Measurements from ENCODE around the gene XCR1. TPM values are rescaled to one million over a fixed set of nuclear protein-coding genes. Genes with fewer than 3 reads are reported as not detected.
"Not testable (repeated sequence)": the region's sequence is repeated elsewhere in the genome, so short reads cannot be mapped to it uniquely, and the experiment has no call there.

Gene XCR1
- total RNA-seq, 2 donors from 2014 or later, result 0.64 TPM; not detected in 1

DNA sequence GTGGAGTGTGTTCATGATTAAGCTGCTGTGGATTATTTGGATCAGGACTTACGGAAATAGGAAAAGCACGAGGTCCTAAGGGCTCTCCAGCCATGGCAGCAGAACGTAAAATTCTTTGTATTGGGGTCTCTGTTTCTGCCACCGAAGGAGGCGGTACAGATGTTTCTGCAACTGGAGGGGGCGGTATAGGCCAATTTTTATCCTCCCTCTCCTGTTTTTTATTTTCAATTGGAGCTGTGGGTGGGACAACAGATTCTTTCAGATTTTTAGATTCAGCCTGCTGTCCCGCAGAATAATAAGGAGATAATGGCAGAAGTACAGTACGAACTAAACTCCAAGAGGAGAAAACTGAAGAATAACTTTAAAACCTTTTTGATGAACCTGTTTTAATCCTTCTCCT lies 26.0 kb upstream of the XCR1 start:
- ATAC-seq; DNase-seq; intact Hi-C loops (cut with DNase I, micrococcal nuclease): not testable (repeated sequence)

DNA sequence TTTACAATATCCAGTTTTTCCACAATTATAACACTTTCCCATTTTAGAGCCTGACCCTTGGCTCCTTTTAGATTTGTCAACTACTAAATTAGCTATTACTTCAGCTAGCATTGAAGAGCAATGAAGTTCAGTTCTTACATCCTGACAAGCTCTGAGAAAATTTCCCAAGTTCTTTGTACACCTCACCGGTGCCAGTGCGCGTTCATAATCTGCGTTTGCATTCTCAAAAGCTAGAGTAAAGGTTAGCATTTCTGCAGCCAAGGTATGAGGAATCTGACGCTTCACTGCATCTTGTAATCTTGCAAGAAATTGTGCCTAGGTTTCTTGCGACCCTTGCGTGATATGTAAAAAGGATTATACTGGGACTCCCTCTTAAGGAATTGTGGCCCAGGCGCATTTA lies 25.2 kb upstream of the XCR1 start:
- no peak for ATAC-seq
- no peak for DNase-seq
- intact Hi-C loops (cut with DNase I, micrococcal nuclease), result no loop called here

DNA sequence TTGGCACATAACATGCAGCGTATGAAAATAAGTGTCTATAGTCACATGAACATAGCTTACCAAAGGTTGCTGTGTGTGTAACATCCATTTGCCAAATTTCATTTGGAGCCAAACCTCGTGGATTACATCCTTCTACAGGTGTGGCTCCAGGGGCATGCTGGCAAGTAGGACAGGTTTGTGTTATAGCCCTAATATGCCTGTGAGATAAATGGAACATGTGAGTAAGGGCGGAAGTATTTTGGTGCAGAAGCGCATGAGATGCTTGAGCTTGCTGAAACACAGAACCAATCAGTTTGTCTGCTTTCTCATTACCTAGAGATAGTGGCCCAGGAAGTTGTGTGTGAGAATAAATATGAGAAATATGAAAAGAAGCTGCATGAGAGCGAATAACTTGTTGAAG lies 21.8 kb upstream of the XCR1 start:
- intact Hi-C loops (cut with DNase I, micrococcal nuclease), result no loop called here
- no peak for DNase-seq
- ATAC-seq, result no peak

DNA sequence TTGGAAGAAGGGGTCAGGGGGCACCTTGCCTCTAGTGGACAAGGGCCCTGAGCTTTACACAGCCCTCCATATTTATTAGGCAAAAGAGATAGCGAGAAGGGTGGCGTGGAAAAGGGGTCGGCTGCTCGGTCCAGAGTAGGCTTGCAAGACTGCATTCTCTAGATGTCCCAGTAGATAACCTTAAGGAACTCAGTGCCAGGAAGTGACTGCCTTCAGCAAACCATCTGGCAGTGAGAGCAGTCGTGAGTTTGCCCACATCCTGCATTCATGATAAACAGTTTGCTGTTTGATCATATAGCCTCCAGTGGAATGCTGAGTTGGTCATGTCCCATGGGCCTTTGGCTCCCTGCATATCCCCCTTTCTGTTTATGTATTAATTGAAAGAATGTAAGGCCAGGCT lies 18.9 kb upstream of the XCR1 start:
- ATAC-seq; DNase-seq; intact Hi-C loops (cut with DNase I, micrococcal nuclease): not testable (repeated sequence)

DNA sequence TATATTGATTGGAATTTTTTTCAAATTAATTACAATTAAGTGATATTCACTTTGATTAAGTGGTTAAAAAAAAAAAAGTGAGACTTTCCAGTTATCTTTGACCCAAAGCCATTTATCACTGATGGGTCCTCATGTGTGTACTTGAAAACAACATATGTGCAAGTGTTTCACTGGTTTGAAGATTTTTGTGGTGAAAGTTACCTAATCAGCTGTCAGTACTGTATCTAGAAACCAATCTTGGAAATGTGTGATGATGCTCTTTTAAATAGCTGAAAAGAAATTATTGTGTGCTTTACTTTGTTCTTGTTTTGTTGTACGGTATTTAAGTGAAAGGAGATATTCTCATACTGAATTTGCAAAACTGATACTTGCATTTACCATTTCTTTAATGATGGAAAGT lies 11.6 kb upstream of the XCR1 start:
- ATAC-seq (no peak), DNase-seq (no peak)
- intact Hi-C loops (cut with DNase I, micrococcal nuclease), result no loop called here

DNA sequence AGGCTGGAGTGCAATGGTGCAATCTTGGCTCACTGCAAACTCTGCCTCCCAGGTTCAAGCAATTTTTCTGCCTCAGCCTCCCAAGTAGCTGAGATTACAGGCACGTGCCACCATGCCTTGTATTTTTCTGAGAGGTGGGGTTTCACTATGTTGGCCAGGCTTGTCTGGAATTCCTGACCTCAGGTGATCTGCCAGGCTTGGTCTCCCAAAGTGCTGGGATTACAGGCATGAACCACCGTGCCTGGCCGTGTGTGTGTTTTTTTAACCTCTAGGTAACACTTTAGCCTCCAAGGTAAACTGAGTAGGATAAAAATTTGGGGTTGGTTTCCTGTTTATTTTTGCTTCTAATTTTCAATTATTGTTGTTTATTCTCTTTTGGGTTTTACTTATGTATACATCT lies 10.8 kb upstream of the XCR1 start:
- DNase-seq; ATAC-seq; intact Hi-C loops (cut with DNase I, micrococcal nuclease): not testable (repeated sequence)

DNA sequence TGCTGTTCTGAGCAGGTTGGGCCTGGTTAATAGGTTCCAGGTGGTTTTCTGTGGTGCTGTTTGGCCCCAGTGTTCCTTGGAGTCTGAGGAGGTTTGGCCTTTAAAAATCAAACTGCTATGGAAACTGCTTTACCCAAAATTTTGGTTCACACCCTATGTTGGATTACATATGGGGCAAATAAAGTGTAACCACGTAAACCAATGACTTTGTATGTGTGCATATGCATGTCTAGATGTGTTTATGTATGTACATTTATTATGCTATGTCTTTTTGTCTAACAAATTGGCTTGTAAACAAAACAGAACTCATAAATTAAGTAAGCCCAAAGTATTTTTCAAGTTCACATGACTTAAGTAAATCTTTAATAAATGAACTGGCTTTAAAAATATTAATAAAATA lies 8.9 kb upstream of the XCR1 start:
- intact Hi-C loops (cut with DNase I, micrococcal nuclease), result no loop called here
- DNase-seq (no peak), ATAC-seq (no peak)

DNA sequence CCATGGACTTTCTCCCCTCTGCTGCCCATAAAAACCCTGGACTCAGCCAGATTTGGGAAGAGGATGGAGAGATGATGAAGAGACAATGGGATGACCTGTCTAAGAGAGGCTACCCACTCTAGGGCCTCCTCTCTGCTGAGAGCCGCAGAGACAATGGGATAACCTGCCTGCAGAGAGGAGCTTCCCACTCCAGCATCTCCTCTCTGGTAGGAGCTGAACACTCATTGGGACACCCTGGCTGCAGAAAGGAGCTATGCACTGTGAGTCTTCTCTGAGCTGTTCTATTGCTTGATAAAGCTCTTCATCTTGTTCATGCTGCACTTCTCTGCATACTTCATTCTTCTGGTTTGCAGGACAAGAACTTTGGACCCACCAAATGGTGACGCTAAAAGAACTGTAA lies 4.5 kb upstream of the XCR1 start:
- ATAC-seq (no peak), DNase-seq (no peak)
- intact Hi-C loops (cut with DNase I, micrococcal nuclease), result no loop called here

DNA sequence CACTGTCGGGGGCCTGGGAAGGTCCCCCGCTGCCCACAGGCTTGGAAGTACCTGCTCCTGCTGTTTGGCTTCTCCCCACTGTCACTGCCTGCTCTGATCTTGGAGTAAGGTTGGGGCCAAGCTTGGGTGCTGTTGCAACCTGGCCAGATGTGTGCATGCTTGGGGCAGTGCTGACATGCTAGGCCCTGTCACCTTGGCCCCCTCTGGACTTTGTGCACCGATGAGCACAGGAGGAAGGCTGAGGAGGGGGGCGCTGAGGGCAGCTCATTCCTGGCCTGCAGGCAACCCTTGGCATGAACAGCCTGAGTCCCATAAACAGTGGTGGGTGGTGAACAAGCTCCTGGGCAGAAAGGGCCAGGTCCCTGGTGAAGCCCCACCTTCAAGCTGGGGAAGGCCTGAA lies 4.0 kb upstream of the XCR1 start:
- intact Hi-C loops (cut with DNase I, micrococcal nuclease), result no loop called here
- ATAC-seq, result no peak
- no peak for DNase-seq

DNA sequence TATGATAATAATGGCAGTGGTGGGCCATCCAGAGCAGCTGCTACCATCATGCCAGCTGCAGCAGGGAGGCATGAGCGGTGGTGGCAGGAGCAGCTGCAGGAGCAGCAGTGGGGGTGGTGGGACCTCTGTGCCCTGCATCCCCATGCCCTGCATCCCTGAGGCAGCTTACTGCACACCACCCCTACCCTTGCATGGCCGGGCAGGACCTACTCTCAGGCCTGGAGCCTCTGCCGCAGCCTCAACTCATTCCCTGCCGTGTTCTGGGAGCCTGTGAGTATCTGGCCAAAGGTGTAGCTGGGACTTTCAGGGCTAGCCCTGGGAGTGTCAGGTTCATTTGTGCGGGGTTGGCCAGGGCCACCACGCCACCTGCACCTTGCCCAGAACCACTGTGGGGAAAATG lies 3.3 kb upstream of the XCR1 start:
- DNase-seq, result no peak

DNA sequence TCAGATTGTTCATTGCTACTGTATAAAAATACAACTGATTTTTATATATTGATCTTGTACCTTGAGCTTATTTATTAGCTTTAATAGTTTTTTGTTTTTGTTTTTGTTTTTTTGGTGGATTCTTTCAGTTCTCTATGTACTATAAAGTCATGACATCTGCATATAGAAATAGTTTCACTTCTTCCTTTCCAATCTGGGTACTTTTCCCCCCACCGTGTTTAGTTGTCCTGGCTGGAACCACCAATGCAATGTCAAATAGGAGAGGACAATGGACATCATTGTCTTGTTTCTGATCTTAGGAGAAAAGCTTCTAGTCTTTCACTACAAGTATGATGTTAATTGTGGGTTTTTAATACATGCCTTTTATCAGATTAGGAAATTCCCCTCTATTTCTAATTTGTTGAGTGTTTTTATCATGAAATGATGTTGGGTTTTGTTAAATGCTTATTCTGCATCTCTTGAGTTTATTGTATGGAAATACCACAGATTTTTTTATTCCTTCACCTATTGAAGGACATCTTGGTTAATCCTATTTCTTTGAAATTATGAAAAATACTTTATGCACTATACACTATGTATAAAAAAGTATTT lies 2.8 kb upstream of the XCR1 start:
- ATAC-seq, result no peak
- DNase-seq, result no peak
- intact Hi-C loops (cut with DNase I, micrococcal nuclease), result no loop called here

More for the DNA sequence above, 3.3 kb upstream of the XCR1 start:
- ATAC-seq, result no peak
- intact Hi-C loops (cut with DNase I, micrococcal nuclease), result no loop called here

DNA sequence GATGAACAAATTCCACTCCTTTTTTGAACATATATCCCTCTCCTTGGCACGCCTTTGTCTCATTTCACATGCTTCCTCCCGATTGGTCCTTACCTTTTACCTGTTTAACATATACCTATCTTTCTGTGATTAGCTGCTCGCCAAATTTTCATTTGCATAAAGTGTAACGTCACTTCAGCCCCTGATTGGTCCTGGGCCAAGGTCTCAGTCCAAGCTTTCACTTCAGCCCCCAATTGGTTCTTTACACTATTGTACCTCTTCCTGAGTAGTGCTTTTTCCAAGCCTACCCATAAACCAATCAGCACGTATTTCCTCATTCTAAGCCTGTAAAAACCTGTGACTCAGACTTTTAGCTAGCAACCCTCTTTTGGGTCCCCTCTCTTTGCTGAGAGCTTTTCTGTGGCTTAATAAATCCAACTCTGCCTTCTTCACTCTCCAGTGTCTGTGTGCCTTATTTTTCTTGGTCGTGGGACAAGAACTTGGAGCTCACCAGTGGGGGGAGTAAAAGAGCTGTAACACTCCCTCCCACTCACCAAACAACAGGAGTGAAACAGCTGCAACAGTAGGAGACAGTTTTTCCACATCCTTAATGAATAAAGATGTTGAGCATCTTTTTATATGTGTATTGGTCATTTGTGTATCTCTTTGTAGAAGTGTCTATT lies 584 bp upstream of the XCR1 start:
- DNase-seq (no peak), ATAC-seq (no peak)
- intact Hi-C loops (cut with DNase I, micrococcal nuclease), result no loop called here

DNA sequence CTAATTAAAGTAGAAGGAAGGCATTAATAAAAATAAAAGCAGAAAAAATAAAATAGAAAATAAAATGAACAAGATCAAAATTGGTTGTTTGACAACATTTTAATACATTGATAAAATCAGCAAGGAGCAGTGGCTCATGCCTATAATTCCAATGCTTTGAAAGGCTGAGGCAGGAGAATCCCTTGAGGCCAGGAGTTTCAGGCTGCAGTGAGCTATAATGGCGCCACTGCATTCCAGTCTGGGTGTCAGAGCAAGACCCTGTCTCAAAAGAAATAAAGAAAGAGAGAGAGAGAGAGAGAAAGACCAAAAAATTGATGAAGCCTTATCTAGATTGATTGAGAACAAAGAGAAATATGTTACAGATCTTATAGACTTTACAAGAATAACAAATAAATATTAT lies 2.1 kb downstream of the XCR1 start:
- intact Hi-C loops (cut with DNase I, micrococcal nuclease), result no loop called here
- no peak for ATAC-seq
- DNase-seq, result no peak

DNA sequence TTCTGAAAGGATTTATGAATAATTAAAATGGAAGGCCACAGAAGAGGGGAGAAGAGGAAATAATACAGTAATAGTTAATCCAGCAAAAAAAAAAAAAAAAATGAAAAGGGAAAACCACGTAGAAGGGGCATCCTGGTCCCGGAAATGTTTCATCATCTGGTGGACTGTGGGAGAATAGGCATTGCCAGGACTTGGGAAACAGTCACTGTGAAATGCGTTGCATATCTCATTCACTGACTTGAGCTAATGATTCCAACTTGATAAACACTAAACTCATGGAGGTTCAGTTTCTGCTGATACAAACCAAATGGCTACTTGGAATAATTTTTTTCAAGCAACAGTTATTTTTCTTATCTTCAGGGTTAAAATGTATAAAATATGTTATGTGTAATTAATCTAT lies 3.2 kb downstream of the XCR1 start:
- intact Hi-C loops (cut with DNase I, micrococcal nuclease), result no loop called here
- no peak for ATAC-seq
- DNase-seq, result no peak

DNA sequence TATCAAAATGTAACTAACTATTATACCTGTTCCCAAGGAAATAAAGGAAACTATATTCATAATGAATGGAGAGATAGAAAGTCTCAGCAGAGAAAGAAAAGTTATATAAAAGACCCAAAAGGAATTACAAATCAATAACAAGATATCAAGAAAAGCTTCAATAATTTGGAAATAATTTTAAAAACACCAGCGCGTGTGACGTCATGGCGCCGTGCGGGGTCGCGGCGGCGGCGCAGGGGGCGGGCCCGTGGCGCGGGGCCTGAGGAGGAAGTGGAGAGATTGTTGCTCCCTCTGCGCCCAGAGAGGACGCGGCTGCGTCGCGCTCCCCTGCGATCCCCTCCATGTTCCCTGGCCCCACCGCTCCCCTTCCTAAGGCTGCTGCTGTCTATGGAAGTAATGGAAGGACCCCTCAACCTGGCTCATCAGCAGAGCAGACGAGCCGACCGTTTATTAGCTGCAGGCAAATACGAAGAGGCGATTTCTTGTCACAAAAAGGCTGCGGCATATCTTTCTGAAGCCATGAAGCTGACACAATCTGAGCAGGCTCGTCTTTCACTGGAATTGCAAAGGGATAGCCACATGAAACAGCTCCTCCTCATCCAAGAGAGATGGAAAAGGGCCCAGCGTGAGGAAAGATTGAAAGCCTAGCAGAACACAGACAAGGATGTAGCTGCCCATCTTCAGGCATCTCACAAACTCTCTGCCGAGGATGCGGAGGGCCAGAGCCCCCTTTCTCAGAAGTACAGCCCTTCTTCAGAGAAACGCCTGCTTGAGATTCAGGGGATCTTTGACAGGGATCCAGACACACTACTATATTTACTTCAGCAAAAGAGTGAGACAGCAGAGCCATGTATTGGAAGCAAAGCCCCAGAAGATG lies 4.1 kb downstream of the XCR1 start:
- intact Hi-C loops (cut with DNase I, micrococcal nuclease), result no loop called here
- ATAC-seq (no peak), DNase-seq (no peak)

DNA sequence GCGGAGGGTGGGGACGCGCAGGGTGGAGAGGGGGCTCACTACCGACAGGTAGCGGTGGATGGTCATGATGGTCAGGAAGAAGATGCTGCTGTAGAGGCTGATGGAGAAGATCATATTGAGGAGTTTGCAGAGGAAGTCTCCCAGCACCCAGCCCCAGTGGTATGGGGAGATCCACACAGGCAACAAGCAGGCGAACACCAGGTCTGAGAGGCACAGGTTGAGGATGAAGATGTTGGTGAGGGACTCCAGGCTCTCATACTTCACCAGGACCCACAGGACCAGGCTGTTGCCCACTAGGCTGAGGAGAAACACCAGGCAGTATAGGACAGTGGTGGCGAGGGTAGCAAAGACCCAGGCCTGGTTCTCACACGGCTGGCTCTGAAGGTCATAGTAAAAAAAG lies 5.8 kb downstream of the XCR1 start:
- ATAC-seq, result no peak
- intact Hi-C loops (cut with DNase I, micrococcal nuclease), result no loop called here
- DNase-seq, result no peak

DNA sequence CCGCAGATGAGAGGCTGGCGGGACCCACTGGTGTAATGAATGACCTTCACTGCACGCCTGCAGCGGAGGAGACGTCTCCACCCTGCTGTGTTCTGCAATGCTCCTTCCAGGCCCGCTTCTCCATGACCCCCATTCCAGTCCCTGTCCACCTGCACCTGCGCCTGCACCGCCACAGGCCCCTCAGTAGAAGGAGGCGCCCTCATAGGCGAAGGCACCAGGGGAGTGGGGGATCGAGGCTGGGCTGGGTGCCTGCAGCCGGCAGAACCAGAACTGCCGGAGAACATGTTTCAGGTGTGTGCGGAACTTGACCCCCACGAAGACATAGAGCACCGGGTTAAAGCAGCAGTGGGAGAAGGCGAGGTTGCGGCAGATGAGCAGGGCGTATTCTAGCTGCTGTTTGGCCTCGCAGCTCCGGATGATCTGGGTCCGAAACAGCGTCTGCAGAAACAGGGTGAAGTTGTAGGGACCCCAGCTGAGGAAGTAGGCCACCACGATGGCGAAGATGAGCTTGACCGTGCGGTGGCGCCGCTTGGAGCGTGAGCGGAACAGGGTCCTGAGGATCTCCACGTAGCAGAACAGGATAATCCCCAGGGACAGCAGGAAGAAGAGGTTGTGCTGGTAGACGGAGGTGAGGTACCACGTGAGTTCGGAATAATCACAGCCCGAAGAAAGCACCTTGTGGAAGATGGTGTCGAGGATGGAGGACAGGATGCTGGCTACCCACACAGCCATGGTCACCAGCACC lies 6.3 kb downstream of the XCR1 start:
- DNase-seq, result no peak
- intact Hi-C loops (cut with DNase I, micrococcal nuclease), result no loop called here

DNA sequence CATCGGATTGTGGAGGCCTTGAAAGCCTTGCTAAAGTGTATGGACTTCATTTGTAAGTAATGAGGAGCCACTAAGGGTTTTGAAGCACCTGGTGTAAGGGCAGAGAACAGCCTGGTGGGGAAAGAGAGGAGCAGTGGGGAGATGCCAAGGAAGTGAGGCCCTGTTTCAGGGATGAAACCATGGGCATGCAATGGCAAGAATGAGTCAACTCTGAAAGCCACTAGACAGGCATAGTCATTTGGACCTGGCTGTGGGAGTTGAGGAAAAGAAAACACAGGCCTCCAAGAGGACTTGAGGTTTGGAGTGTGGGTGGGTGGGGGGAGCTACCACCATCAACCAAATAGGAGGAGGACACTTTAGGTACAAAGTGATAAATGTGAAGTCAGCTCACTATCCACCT lies 7.6 kb downstream of the XCR1 start:
- DNase-seq (no peak), ATAC-seq (no peak)
- intact Hi-C loops (cut with DNase I, micrococcal nuclease), result no loop called here

More for the DNA sequence above, 6.3 kb downstream of the XCR1 start:
- no peak for ATAC-seq

DNA sequence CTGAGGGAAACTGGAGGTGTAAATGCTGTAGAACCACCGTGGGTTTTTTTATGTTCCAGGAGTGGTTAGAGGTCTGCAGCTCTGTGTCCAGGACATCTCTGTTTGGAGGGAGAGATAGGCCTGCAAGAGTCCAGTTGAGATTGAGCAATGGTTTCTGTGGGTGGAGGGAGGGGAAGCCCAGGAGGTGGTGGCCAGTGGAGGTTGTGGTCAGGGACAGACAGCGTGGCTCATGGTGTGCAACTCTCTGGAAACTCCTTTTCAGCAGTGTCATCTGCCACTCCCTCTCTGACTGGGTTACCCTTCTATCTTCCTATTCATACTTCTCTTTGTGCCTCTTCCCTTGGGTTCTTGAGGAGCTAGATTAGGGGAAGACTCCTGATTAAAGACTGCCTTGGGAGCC lies 9.6 kb downstream of the XCR1 start:
- intact Hi-C loops (cut with DNase I, micrococcal nuclease), result no loop called here
- DNase-seq (no peak), ATAC-seq (no peak)

Measured in left colon (tissue), 2 donors.